B cell (primary cell): ENCODE measurements around the gene PEDS1.

ENCODE experiments used
- EZH2 ChIP-seq: IDR thresholded peaks from 2 replicates; pipeline ENCODE4 v1.6.1; 2012; ENCODE audit warnings: borderline replicate concordance, low read depth, mild to moderate bottlenecking, moderate library complexity, low read length; ENCODE audit not compliant: insufficient read depth, poor library complexity, severe bottlenecking
- TF ChIP-seq, protein P1 (sequence below): fragments of 200-600 bp; IDR thresholded peaks from one replicate; pipeline ENCODE4 v1.8.0; 2022; ENCODE audit warnings: antibody characterized with exemption, mild to moderate bottlenecking

DNA sequence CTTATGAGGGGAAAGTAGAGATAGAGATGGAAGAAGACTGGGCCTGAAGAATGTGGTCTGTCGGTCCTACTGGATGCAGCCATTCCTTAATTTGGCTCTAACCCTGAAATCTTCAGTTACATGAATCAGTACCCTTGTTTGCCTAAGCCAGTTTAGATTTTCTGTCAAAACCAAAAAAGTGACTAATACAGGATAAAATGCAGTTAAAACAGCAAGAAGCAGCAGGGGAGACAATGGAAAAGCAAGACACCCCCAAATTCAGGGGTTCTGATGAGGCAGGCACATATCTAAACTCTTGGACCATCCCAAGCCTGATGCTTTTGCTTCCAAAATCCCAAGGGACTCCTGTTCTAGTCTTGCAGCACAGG is 23.2 kb downstream of the PEDS1 start:
- TF ChIP-seq, protein P1, sequence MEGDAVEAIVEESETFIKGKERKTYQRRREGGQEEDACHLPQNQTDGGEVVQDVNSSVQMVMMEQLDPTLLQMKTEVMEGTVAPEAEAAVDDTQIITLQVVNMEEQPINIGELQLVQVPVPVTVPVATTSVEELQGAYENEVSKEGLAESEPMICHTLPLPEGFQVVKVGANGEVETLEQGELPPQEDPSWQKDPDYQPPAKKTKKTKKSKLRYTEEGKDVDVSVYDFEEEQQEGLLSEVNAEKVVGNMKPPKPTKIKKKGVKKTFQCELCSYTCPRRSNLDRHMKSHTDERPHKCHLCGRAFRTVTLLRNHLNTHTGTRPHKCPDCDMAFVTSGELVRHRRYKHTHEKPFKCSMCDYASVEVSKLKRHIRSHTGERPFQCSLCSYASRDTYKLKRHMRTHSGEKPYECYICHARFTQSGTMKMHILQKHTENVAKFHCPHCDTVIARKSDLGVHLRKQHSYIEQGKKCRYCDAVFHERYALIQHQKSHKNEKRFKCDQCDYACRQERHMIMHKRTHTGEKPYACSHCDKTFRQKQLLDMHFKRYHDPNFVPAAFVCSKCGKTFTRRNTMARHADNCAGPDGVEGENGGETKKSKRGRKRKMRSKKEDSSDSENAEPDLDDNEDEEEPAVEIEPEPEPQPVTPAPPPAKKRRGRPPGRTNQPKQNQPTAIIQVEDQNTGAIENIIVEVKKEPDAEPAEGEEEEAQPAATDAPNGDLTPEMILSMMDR, result no peak
- TF ChIP-seq EZH2, result no peak
